H1 (cell line): ENCODE results near the gene DZIP1L. TPM values are rescaled to one million over a fixed set of nuclear protein-coding genes. Genes with fewer than 3 reads are reported as not detected.
A peak's percentile ranks its signal among the peaks of the same experiment; 100 is the strongest.

Experiments used
- CTCF ChIA-PET: fragments of 300-600 bp; sonication (Branson Sonifier 250); formaldehyde crosslinking; loops from one replicate; lab custom pipeline; 2021; ENCODE audit not compliant: partially characterized antibody; lab: Charles Lee
- POLR2A ChIA-PET: fragments of 300-600 bp; sonication (Branson Sonifier 250); formaldehyde crosslinking; loops from one replicate; lab custom pipeline; 2021; ENCODE audit warnings: inconsistent platforms; ENCODE audit not compliant: partially characterized antibody; lab: Charles Lee
- DNase-seq, 2 experiments: peaks; one replicate each; pipeline versions ENCODE4 v3.0.0 to v3.0.0-alpha.2; 2010 to 2022; ENCODE audit warnings: low spot score in 2 of 2, low read depth in 1 of 2, mixed read lengths in 1 of 2
- FAIRE-seq: peaks from 2 replicates; lab custom pipeline; 2011; peaks lifted over from hg19 to GRCh38; lab: Jason Lieb, UNC
- H2AFZ ChIP-seq: 2 replicates; pipeline ENCODE4 v1.8.1; 2012; ENCODE audit warnings: low read length, inconsistent platforms
- H2AK5ac ChIP-seq: 2 replicates; pipeline ENCODE4 v1.6.1; 2013; ENCODE audit warnings: low read depth, low read length
- H2BK120ac ChIP-seq: replicated peaks from 2 replicates; pipeline ENCODE3; 2013; ENCODE audit warnings: low read depth, low read length, inconsistent platforms
- H2BK12ac ChIP-seq: 2 replicates; pipeline ENCODE4 v1.6.1; 2013; ENCODE audit warnings: low read depth, low read length
- H2BK15ac ChIP-seq: 2 replicates; pipeline ENCODE4 v1.6.1; 2013; ENCODE audit warnings: low read length
- H2BK20ac ChIP-seq: 2 replicates; pipeline ENCODE4 v1.6.1; 2013; ENCODE audit warnings: low read length
- H2BK5ac ChIP-seq: 2 replicates; pipeline ENCODE4 v1.6.1; 2013; ENCODE audit warnings: low read depth, low read length
- H3K14ac ChIP-seq: 2 replicates; pipeline ENCODE4 v1.6.1; 2013; ENCODE audit warnings: inconsistent platforms; ENCODE audit not compliant: insufficient read length
- H3K18ac ChIP-seq: 2 replicates; pipeline ENCODE4 v1.6.1; 2013; ENCODE audit warnings: low read length; ENCODE audit errors: extremely low read depth
- H3K23ac ChIP-seq: 2 replicates; pipeline ENCODE4 v1.6.1; 2013; ENCODE audit warnings: inconsistent platforms; ENCODE audit not compliant: insufficient read length
- H3K23me2 ChIP-seq: 2 replicates; pipeline ENCODE4 v1.6.1; 2013; ENCODE audit warnings: low read depth, low read length
- H3K27ac ChIP-seq: 2 replicates; pipeline ENCODE4 v1.6.1; 2011; ENCODE audit warnings: low read depth, low read length, inconsistent platforms
- H3K27me3 ChIP-seq, 4 experiments: replicated peaks in 1 of 4; 1 replicate in 1 of 4; 2 replicates in 3 of 4; pipeline versions ENCODE4 v1.6.1 to v1.8.1; 2011 to 2013; ENCODE audit warnings: low read length in 3 of 4, mild to moderate bottlenecking in 3 of 4, inconsistent platforms in 2 of 4, mixed read lengths in 2 of 4, moderate library complexity in 1 of 4; ENCODE audit not compliant: control insufficient read depth in 3 of 4, insufficient read depth in 3 of 4; ENCODE audit errors: extremely low read depth in 1 of 4
- H3K36me3 ChIP-seq, 4 experiments: 2 replicates each; pipeline versions ENCODE4 v1.6.1 to v1.8.1; 2011 to 2013; ENCODE audit warnings: mild to moderate bottlenecking in 4 of 4, low read length in 3 of 4, moderate library complexity in 2 of 4, control low read depth in 1 of 4, inconsistent platforms in 1 of 4; ENCODE audit not compliant: insufficient read depth in 4 of 4, control insufficient read depth in 2 of 4
- H3K4ac ChIP-seq: replicated peaks from 2 replicates; pipeline ENCODE3; 2013; ENCODE audit warnings: low read length, low read depth, mixed read lengths, inconsistent platforms; ENCODE audit not compliant: insufficient read length
- H3K4me1 ChIP-seq, 4 experiments: replicated peaks in 1 of 4; 1 replicate in 1 of 4; 2 replicates in 3 of 4; pipeline versions ENCODE4 v1.6.1 to v1.8.1; 2011 to 2013; ENCODE audit warnings: low read length in 3 of 4, inconsistent platforms in 2 of 4, mixed read lengths in 1 of 4; ENCODE audit not compliant: insufficient read depth in 4 of 4, control insufficient read depth in 3 of 4
- H3K4me2 ChIP-seq, 2 experiments: 2 replicates each; pipeline versions ENCODE4 v1.6.1 to v1.8.1; 2011 to 2013; ENCODE audit warnings: low read depth in 2 of 2, low read length in 2 of 2, control low read depth in 1 of 2, inconsistent platforms in 1 of 2, mild to moderate bottlenecking in 1 of 2; ENCODE audit not compliant: insufficient read depth in 1 of 2
- H3K4me3 ChIP-seq, 4 experiments: fragments of 200-600, 300-600 bp in 1 of 4; sonication (generic), shearing (Covaris generic), sonication (Bioruptor Twin) in 1 of 4; 2 replicates each; pipeline versions ENCODE4 v1.5.1 to v1.8.1; 2011 to 2016; ENCODE audit warnings: low read length in 4 of 4, low read depth in 3 of 4, control low read depth in 2 of 4, inconsistent platforms in 2 of 4, mild to moderate bottlenecking in 2 of 4, mixed read lengths in 1 of 4, moderate library complexity in 1 of 4; ENCODE audit not compliant: insufficient read depth in 2 of 4; ENCODE audit errors: extremely low read depth in 1 of 4
- H3K56ac ChIP-seq: replicated peaks from 2 replicates; pipeline ENCODE3; 2013; ENCODE audit warnings: low read depth, mild to moderate bottlenecking, mixed read lengths, low read length, inconsistent platforms; ENCODE audit not compliant: insufficient read length
- H3K79me1 ChIP-seq: 2 replicates; pipeline ENCODE4 v1.6.1; 2013; ENCODE audit warnings: low read depth, low read length, control low read depth
- H3K79me2 ChIP-seq, 2 experiments: 2 replicates each; pipeline versions ENCODE4 v1.6.1 to v1.8.1; 2012 to 2013; ENCODE audit warnings: low read length in 2 of 2, mild to moderate bottlenecking in 2 of 2, inconsistent platforms in 1 of 2; ENCODE audit not compliant: insufficient read depth in 2 of 2, control insufficient read depth in 1 of 2
- H3K9ac ChIP-seq, 4 experiments: replicated peaks in 1 of 4; 1 replicate in 1 of 4; 2 replicates in 3 of 4; pipeline versions ENCODE4 v1.6.1 to v1.8.1; 2011 to 2013; ENCODE audit warnings: low read depth in 3 of 4, low read length in 3 of 4, control low read depth in 2 of 4, mild to moderate bottlenecking in 2 of 4, moderate library complexity in 2 of 4, inconsistent platforms in 1 of 4; ENCODE audit errors: extremely low read depth in 1 of 4
- H3K9me3 ChIP-seq, 2 experiments: 2 replicates each; pipeline versions ENCODE4 v1.6.1 to v1.8.1; 2012 to 2013; ENCODE audit warnings: mild to moderate bottlenecking in 2 of 2, moderate library complexity in 2 of 2, control low read depth in 1 of 2, inconsistent platforms in 1 of 2, low read depth in 1 of 2, low read length in 1 of 2, mixed read lengths in 1 of 2; ENCODE audit not compliant: insufficient read depth in 2 of 2
- H4K20me1 ChIP-seq, 2 experiments: replicated peaks in 1 of 2; 2 replicates each; pipeline versions ENCODE3 to v1.8.1; 2011 to 2013; ENCODE audit warnings: inconsistent platforms in 2 of 2, low read length in 2 of 2, mild to moderate bottlenecking in 1 of 2; ENCODE audit not compliant: insufficient read depth in 2 of 2, control insufficient read depth in 1 of 2
- H4K5ac ChIP-seq: 2 replicates; pipeline ENCODE4 v1.6.1; 2013; ENCODE audit warnings: low read length, low read depth, mixed read lengths, inconsistent platforms; ENCODE audit not compliant: insufficient read length
- H4K8ac ChIP-seq: 2 replicates; pipeline ENCODE4 v1.8.0; 2013; ENCODE audit warnings: mild to moderate bottlenecking, moderate library complexity, low read length, inconsistent platforms; ENCODE audit not compliant: insufficient read depth; ENCODE audit errors: extremely low read depth
- H4K91ac ChIP-seq: replicated peaks from 2 replicates; pipeline ENCODE3; 2013; ENCODE audit warnings: low read length, mixed read lengths, inconsistent platforms; ENCODE audit not compliant: insufficient read length
- ATF3 ChIP-seq: IDR thresholded peaks from 2 replicates; pipeline ENCODE4 v1.6.1; 2011; ENCODE audit warnings: low read depth, mild to moderate bottlenecking, low read length; ENCODE audit not compliant: insufficient read depth
- BACH1 ChIP-seq: IDR thresholded peaks from 2 replicates; pipeline ENCODE4 v1.6.1; 2012; ENCODE audit warnings: low read length, improper control_type of control experiment
- BCL11A ChIP-seq, 2 experiments: IDR thresholded peaks; one replicate each; pipeline ENCODE4 v1.6.1; 2011; ENCODE audit warnings: low read depth in 2 of 2, low read length in 2 of 2, mild to moderate bottlenecking in 2 of 2
- CHD2 ChIP-seq: IDR thresholded peaks from 2 replicates; pipeline ENCODE4 v1.6.1; 2012; ENCODE audit warnings: low read length, improper control_type of control experiment
- CREB1 ChIP-seq: IDR thresholded peaks from 2 replicates; pipeline ENCODE4 v1.6.1; 2012; ENCODE audit warnings: inconsistent platforms
- HDAC2 ChIP-seq, 2 experiments: fragments of 300-600 bp in 1 of 2; sonication (generic) in 1 of 2; IDR thresholded peaks; 2 replicates each; pipeline ENCODE4 v1.6.1; 2011 to 2012; ENCODE audit warnings: low read depth in 2 of 2, low read length in 2 of 2, mild to moderate bottlenecking in 2 of 2, moderate library complexity in 2 of 2, borderline replicate concordance in 1 of 2, inconsistent platforms in 1 of 2
- JUN ChIP-seq: IDR thresholded peaks from 2 replicates; pipeline ENCODE4 v1.6.1; 2011; ENCODE audit warnings: low read depth, mild to moderate bottlenecking, improper control_type of control experiment, low read length
- MAFK ChIP-seq: IDR thresholded peaks from 2 replicates; pipeline ENCODE4 v1.6.1; 2012; ENCODE audit warnings: low read depth, mild to moderate bottlenecking, improper control_type of control experiment, low read length
- RAD21 ChIP-seq, 2 experiments: IDR thresholded peaks in 1 of 2; conservative IDR thresholded peaks in 1 of 2; 2 replicates each; pipeline ENCODE4 v1.6.1; 2011; ENCODE audit warnings: low read depth in 2 of 2, low read length in 2 of 2, improper control_type of control experiment in 1 of 2, inconsistent platforms in 1 of 2, mild to moderate bottlenecking in 1 of 2, moderate library complexity in 1 of 2
- SAP30 ChIP-seq: fragments of 300-600 bp; sonication (generic); IDR thresholded peaks from 2 replicates; pipeline ENCODE4 v1.7.1; 2012; ENCODE audit warnings: low read length, moderate library complexity, mild to moderate bottlenecking, inconsistent platforms; ENCODE audit not compliant: insufficient read depth, insufficient replicate concordance
- SRF ChIP-seq: IDR thresholded peaks from 2 replicates; pipeline ENCODE4 v1.6.1; 2011; ENCODE audit warnings: mild to moderate bottlenecking, low read depth, low read length, moderate library complexity
- TCF12 ChIP-seq: IDR thresholded peaks from 2 replicates; pipeline ENCODE4 v1.6.1; 2011; ENCODE audit warnings: low read depth, mild to moderate bottlenecking, low read length
- WGBS, 2 experiments: shearing (Covaris generic) in 1 of 2; methylation state at CpG; one replicate each; pipeline versions ENCODE4 v1.1.6 to v1.1.7; 2013 to 2015; ENCODE audit warnings: low lambda C conversion rate in 2 of 2, mixed read lengths in 2 of 2, inconsistent platforms in 1 of 2, low coverage in 1 of 2, missing lambda C conversion rate in 1 of 2; ENCODE audit not compliant: insufficient replicate concordance in 2 of 2, insufficient coverage in 1 of 2, insufficient read length in 1 of 2; ENCODE audit errors: extremely low coverage in 1 of 2, missing lambda C conversion rate in 1 of 2; 5-methylcytosine and 5-hydroxymethylcytosine counted together
- polyA plus RNA-seq, 7 experiments: library from polyadenylated mRNA; depleted of rRNA in 3 of 7; stranded (reverse) in 5 of 7; unstranded in 2 of 7; fragments of >200 nt in 5 of 7; fragments of 200-250 nt in 2 of 7; gene quantifications; 1 replicate in 5 of 7; 2 replicates in 1 of 7; 4 replicates in 1 of 7; pipeline versions ENCODE4 v1.2.1 to v1.2.3, GENCODE V29; 2011 to 2013; ENCODE audit warnings: missing spikeins in 2 of 7, mixed read lengths in 2 of 7
- total RNA-seq: library from RNA; stranded (reverse); fragmentation: NEBNext Ultra II Directional; extraction: Animal tissue kit (Norgen Biotek cat#: 25700); gene quantifications from 2 replicates; pipeline ENCODE4 v1.2.1, GENCODE V29; 2021

The DZIP1L gene
- total and polyA plus RNA-seq, 2 of the 8 experiments (the other 6 are each of a cell fraction or from before 2014, with no cell fraction given) = 6.5 to 8.3 TPM

DNA sequence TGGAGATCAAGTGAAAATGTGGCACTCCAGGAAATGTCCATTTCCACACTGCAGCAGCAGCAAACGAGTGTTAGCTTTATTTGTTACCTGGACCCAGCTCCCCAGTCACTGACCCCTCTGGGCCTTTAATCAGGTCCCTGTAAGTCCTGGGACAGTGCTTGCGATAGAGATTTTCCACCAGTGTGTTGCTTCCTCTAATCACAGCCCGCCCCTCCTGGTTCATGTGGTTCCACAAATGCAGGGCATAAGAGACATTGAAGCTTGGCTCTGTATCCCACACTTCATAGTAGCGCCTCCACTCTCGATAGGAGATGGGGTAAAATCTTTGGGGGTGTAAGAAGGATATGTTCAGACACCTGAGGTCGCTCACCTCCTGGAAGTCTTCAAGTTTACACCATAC lies 8.8 kb upstream of the DZIP1L start:
- Histone ChIP-seq H3K27ac (no peak overlapping the region), H3K14ac (no peak overlapping the region), H3K23ac (no peak overlapping the region), H2BK120ac (no peak overlapping the region), H4K20me1 (no peaks in the 10 kb centered on the region), H4K91ac (no peak overlapping the region), H2AK5ac (no peak overlapping the region), H3K23me2 (no peaks in the 10 kb centered on the region), H2BK5ac (no peak overlapping the region), H3K9me3 (peaks cover 0 to 9% of the 10 kb centered on the region in 2 experiments; a peak in 1 of 4 replicates), H3K4ac (no peak overlapping the region), H3K79me2 (no peaks in the 10 kb centered on the region), H2BK12ac (no peak overlapping the region), H3K36me3 (no peaks in the 10 kb centered on the region), H3K27me3 (no peaks in the 10 kb centered on the region), H3K4me2 (no peak overlapping the region), H2BK20ac (no peak overlapping the region), H3K56ac (no peak overlapping the region), H3K9ac (no peak overlapping the region), H3K79me1 (no peaks in the 10 kb centered on the region), H2BK15ac (no peak overlapping the region), H4K5ac (no peak overlapping the region), H4K8ac (no peak overlapping the region), H2AFZ (no peak overlapping the region), H3K4me1 (no peaks in the 10 kb centered on the region), H3K4me3 (no peak overlapping the region), H3K18ac (no peak overlapping the region)
- DNase-seq (peak in 1 of 2 experiments; percentile 10), FAIRE-seq (no peak)
- WGBS, 2 experiments = 89% methylated on average over 6 of the region's 6 CpGs; no CpG with 5 or more reads in 1 of the 2 experiments
- ChIA-PET CTCF (interaction anchor here (0.9 to 1.2 kb wide), 5 partner anchors 41 to 72 kb away, joined by 3 read pairs; no protein-coding TSS in a partner anchor), POLR2A (no interaction called here)
- TF ChIP-seq RAD21 (IDR thresholded peaks at IDR 0.05 in 1 of 2, conservative IDR thresholded peaks at IDR 0.05 in 1 of 2; ENCODE audit: low read depth in 2 of 2, low read length in 2 of 2) (no peak), CHD2 (no peak), SRF (no peak), MAFK (no peak), SAP30 (no peak), ATF3 (no peak), BACH1 (no peak), BCL11A (IDR thresholded peaks at IDR 0.05; ENCODE audit: low read depth in 2 of 2, low read length in 2 of 2) (no peak), JUN (no peak), TCF12 (no peak), CREB1 (no peak), HDAC2 (IDR thresholded peaks at IDR 0.05; ENCODE audit: borderline replicate concordance in 1 of 2, low read depth in 2 of 2, low read length in 2 of 2) (no peak)
